Measurements from ENCODE around the gene PRKG1.

DNA sequence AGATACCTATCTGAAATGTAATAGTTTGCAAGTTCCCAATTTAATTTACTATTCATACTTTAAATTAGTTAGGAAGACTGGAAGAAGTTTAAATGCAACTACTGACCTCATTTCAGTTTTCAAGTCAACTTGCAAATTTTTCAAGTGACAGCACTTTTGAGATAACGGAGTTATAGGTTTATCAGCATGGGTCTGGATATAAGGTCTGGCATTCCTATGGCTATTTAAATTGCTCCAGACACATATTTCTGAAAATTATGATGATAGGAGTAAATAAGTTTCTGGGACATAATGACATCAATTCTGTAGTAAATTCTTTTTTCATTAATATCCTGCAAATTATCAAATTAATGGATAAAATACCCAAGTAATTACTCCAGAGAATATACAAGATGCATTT is 251.9 kb downstream of the PRKG1 start:
- TF ChIP-seq, protein P1, sequence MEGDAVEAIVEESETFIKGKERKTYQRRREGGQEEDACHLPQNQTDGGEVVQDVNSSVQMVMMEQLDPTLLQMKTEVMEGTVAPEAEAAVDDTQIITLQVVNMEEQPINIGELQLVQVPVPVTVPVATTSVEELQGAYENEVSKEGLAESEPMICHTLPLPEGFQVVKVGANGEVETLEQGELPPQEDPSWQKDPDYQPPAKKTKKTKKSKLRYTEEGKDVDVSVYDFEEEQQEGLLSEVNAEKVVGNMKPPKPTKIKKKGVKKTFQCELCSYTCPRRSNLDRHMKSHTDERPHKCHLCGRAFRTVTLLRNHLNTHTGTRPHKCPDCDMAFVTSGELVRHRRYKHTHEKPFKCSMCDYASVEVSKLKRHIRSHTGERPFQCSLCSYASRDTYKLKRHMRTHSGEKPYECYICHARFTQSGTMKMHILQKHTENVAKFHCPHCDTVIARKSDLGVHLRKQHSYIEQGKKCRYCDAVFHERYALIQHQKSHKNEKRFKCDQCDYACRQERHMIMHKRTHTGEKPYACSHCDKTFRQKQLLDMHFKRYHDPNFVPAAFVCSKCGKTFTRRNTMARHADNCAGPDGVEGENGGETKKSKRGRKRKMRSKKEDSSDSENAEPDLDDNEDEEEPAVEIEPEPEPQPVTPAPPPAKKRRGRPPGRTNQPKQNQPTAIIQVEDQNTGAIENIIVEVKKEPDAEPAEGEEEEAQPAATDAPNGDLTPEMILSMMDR (IDR thresholded peaks at IDR 0.05), result no peak
- TF ChIP-seq POLR2A (IDR thresholded peaks at IDR 0.05), result no peak

All from Peyer's patch (tissue), 4 donors.